ENCODE measurements around the gene HDHD5.

- TF ChIP-seq CTCF (IDR thresholded peaks at IDR 0.05; ENCODE audit: low read depth, low read length) = no peak
- no peak for TF ChIP-seq EZH2phosphoT487 (IDR thresholded peaks at IDR 0.05; ENCODE audit: low read depth)
Observed at GRCh38 chr22:17199003-17199731, 40.1 kb upstream of the HDHD5 start.
